ENCODE data around the gene TLL1.

Gene TLL1

GRCh38 chr4:165905405-165906027, 32.5 kb downstream of the TLL1 start:
- DNase-seq: no peak

GRCh38 chr4:165906272-165906671, 33.2 kb downstream of the TLL1 start:
- DNase-seq: no peak

GRCh38 chr4:165909947-165910346, 36.9 kb downstream of the TLL1 start:
- no peak for DNase-seq

- no peak for DNase-seq
Observed at GRCh38 chr4:165915215-165915614, 42.2 kb downstream of the TLL1 start.

- no peak for DNase-seq
Observed at GRCh38 chr4:165921546-165921945, 48.5 kb downstream of the TLL1 start.

GRCh38 chr4:165922747-165923146, 49.7 kb downstream of the TLL1 start:
- DNase-seq: no peak

GRCh38 chr4:165926307-165926706, 53.3 kb downstream of the TLL1 start:
- DNase-seq: no peak

- DNase-seq: no peak
Observed at GRCh38 chr4:165927366-165927765, 54.3 kb downstream of the TLL1 start.

- no peak for DNase-seq
Observed at GRCh38 chr4:165927815-165928214, 54.8 kb downstream of the TLL1 start.

GRCh38 chr4:165928601-165929000, 55.6 kb downstream of the TLL1 start:
- DNase-seq: no peak

- DNase-seq: no peak
Observed at GRCh38 chr4:165929662-165930061, 56.6 kb downstream of the TLL1 start.

- DNase-seq: no peak
Observed at GRCh38 chr4:165931741-165932140, 58.7 kb downstream of the TLL1 start.

- DNase-seq: no peak
Observed at GRCh38 chr4:165944900-165945299, 71.9 kb downstream of the TLL1 start.

- DNase-seq: no peak
Observed at GRCh38 chr4:165945991-165946390, 73.0 kb downstream of the TLL1 start.

GRCh38 chr4:165947019-165947418, 74.0 kb downstream of the TLL1 start:
- DNase-seq: no peak

- DNase-seq: no peak
Observed at GRCh38 chr4:165953181-165953580, 80.1 kb downstream of the TLL1 start.

- no peak for DNase-seq
Observed at GRCh38 chr4:165963621-165964020, 90.6 kb downstream of the TLL1 start.

GRCh38 chr4:165964591-165964990, 91.6 kb downstream of the TLL1 start:
- DNase-seq: no peak

GRCh38 chr4:165965503-165965902, 92.5 kb downstream of the TLL1 start:
- no peak for DNase-seq

GRCh38 chr4:165966833-165967232, 93.8 kb downstream of the TLL1 start:
- no peak for DNase-seq

- no peak for DNase-seq
Observed at GRCh38 chr4:165967486-165967885, 94.4 kb downstream of the TLL1 start.

GRCh38 chr4:165970703-165971420, 97.8 kb downstream of the TLL1 start:
- DNase-seq: no peak

- DNase-seq: no peak
Observed at GRCh38 chr4:165971446-165971845, 98.4 kb downstream of the TLL1 start.

- DNase-seq: no peak
Observed at GRCh38 chr4:165971933-165972332, 98.9 kb downstream of the TLL1 start.

- no peak for DNase-seq
Observed at GRCh38 chr4:165972747-165973146, 99.7 kb downstream of the TLL1 start.
